CD4-positive, alpha-beta T cell (primary cell): Measurements from ENCODE around the gene MAP3K6. TPM values are rescaled to one million over a fixed set of nuclear protein-coding genes. Genes with fewer than 3 reads are reported as not detected.

Experiments
- ATAC-seq: fragments of 200-7000 bp; cut with Tn5 transposase; one replicate; pipeline ENCODE4 v1.10.0; 2022; ENCODE audit warnings: mild to moderate bottlenecking; ENCODE audit not compliant: poor library complexity
- CTCF ChIA-PET: fragments of 350-600 bp; sonication (Branson Sonifier 250); formaldehyde crosslinking; loops from one replicate; lab custom pipeline; 2021; ENCODE audit warnings: antibody characterized with exemption, inconsistent platforms; lab: Charles Lee
- POLR2A ChIA-PET: fragments of 350-600 bp; sonication (Branson Sonifier 250); formaldehyde crosslinking; loops from one replicate; lab custom pipeline; 2021; ENCODE audit warnings: antibody characterized with exemption, inconsistent platforms; lab: Charles Lee
- DNase-seq, 14 experiments: peaks; one replicate each; pipeline ENCODE4 v3.0.0-alpha.2; 2013 to 2020; ENCODE audit warnings: mixed read lengths in 2 of 14
- H3K27ac ChIP-seq, 2 donors: one replicate each; pipeline versions ENCODE4 v1.5.1 to v1.7.0; 2013; ENCODE audit warnings: low read length in 2 of 2, low read depth in 1 of 2, mild to moderate bottlenecking in 1 of 2
- H3K27me3 ChIP-seq, 2 experiments: 1 replicate in 1 of 2; 2 replicates in 1 of 2; pipeline versions ENCODE4 v1.6.1 to v1.7.0; 2013; ENCODE audit warnings: low read length in 2 of 2, control low read depth in 1 of 2, mild to moderate bottlenecking in 1 of 2, moderate library complexity in 1 of 2; ENCODE audit not compliant: insufficient read depth in 2 of 2, control insufficient read depth in 1 of 2
- H3K36me3 ChIP-seq: one replicate; pipeline ENCODE4 v1.6.1; 2013; ENCODE audit warnings: low read length, control low read depth; ENCODE audit not compliant: insufficient read depth
- H3K4me1 ChIP-seq: one replicate; pipeline ENCODE4 v1.6.1; 2013; ENCODE audit warnings: low read length, control low read depth; ENCODE audit not compliant: insufficient read depth
- H3K4me3 ChIP-seq: one replicate; pipeline ENCODE4 v1.5.1; 2013; ENCODE audit warnings: mild to moderate bottlenecking, low read length, moderate library complexity
- H3K9me3 ChIP-seq, 2 experiments: 1 replicate in 1 of 2; 2 replicates in 1 of 2; pipeline versions ENCODE4 v1.6.1 to v1.7.0; 2013; ENCODE audit warnings: low read length in 2 of 2, mild to moderate bottlenecking in 2 of 2, control low read depth in 1 of 2, moderate library complexity in 1 of 2; ENCODE audit not compliant: control insufficient read depth in 1 of 2, insufficient read depth in 1 of 2
- H3K27ac Mint-ChIP-seq: one replicate; pipeline ENCODE4 v1.8.0; 2020; ENCODE audit warnings: mixed read lengths
- H3K27me3 Mint-ChIP-seq: one replicate; pipeline ENCODE4 v1.8.0; 2021; ENCODE audit warnings: mixed read lengths
- H3K36me3 Mint-ChIP-seq: one replicate; pipeline ENCODE4 v1.8.0; 2021; ENCODE audit warnings: low read depth, mixed read lengths
- H3K4me1 Mint-ChIP-seq: one replicate; pipeline ENCODE4 v1.8.0; 2021; ENCODE audit warnings: low read depth, mixed read lengths
- H3K4me3 Mint-ChIP-seq: one replicate; pipeline ENCODE4 v1.8.0; 2020; ENCODE audit warnings: mild to moderate bottlenecking, mixed read lengths
- H3K9me3 Mint-ChIP-seq: one replicate; pipeline ENCODE4 v1.8.0; 2020; ENCODE audit warnings: mixed read lengths
- intact Hi-C, 2 experiments: fragments of 100-400 bp; cut with DNase I in 1 of 2; cut with micrococcal nuclease in 1 of 2; formaldehyde crosslinking; loops; one replicate each; pipeline versions ENCODE4 v1.15.1 to v1.9.0; 2023 to 2025; cut with DNase I, micrococcal nuclease
- total RNA-seq, 174 experiments: library from RNA in 2 of 174; stranded (reverse) in 2 of 174; gene quantifications; one replicate each; pipeline ENCODE4 v1.2.3 and lab custom pipeline; 2021 to 2026
- TF ChIP-seq, protein P1 (sequence below): fragments of 200-600 bp; IDR thresholded peaks from one replicate; pipeline ENCODE4 v1.8.0; 2022; ENCODE audit warnings: antibody characterized with exemption, mild to moderate bottlenecking

The MAP3K6 gene
- total RNA-seq, 2 experiments from 2014 or later: 8.5 to 8.8 TPM

DNA sequence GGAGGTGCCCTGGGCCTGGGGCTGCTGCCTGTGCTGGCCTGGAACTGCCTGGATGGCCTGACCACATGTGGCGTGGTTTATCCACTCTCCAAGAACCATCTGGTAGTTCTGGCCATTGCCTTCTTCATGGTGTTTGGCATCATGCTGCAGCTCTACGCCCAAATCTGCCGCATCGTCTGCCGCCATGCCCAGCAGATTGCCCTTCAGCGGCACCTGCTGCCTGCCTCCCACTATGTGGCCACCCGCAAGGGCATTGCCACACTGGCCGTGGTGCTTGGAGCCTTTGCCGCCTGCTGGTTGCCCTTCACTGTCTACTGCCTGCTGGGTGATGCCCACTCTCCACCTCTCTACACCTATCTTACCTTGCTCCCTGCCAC lies 27.5 kb upstream of the MAP3K6 start:
- ChIA-PET CTCF (interaction anchor here (0.6 to 5.8 kb wide), 9 partner anchors 37 to 268 kb away, joined by 3 to 125 read pairs (median 6); partner anchors contain the start of gene SYTL1), POLR2A (interaction anchor here (0.6 to 1.7 kb wide), 2 partner anchors 25 to 94 kb away, joined by 3 to 12 read pairs; no protein-coding TSS in a partner anchor)
- Histone ChIP-seq H3K27ac (no peak overlapping the region), H3K27me3 (no peaks in the 10 kb centered on the region), H3K36me3 (no peaks in the 10 kb centered on the region), H3K4me1 (peaks cover 30% of the 10 kb centered on the region), H3K9me3 (no peaks in the 10 kb centered on the region), H3K4me3 (no peak overlapping the region)
- Mint-ChIP-seq H3K9me3 (no peaks in the 10 kb centered on the region), H3K4me3 (no peak overlapping the region), H3K27ac (peak overlapping the region; percentile 1), H3K27me3 (no peaks in the 10 kb centered on the region), H3K4me1 (peaks cover 23% of the 10 kb centered on the region), H3K36me3 (no peaks in the 10 kb centered on the region)
- intact Hi-C loops: loop anchor here (2.0 to 5.0 kb wide), 3 partner anchors 61 to 292 kb away; no protein-coding TSS in a partner anchor
- DNase-seq: peak in 1 of 14 experiments; percentile 37
- ATAC-seq: no peak
- TF ChIP-seq, protein P1, sequence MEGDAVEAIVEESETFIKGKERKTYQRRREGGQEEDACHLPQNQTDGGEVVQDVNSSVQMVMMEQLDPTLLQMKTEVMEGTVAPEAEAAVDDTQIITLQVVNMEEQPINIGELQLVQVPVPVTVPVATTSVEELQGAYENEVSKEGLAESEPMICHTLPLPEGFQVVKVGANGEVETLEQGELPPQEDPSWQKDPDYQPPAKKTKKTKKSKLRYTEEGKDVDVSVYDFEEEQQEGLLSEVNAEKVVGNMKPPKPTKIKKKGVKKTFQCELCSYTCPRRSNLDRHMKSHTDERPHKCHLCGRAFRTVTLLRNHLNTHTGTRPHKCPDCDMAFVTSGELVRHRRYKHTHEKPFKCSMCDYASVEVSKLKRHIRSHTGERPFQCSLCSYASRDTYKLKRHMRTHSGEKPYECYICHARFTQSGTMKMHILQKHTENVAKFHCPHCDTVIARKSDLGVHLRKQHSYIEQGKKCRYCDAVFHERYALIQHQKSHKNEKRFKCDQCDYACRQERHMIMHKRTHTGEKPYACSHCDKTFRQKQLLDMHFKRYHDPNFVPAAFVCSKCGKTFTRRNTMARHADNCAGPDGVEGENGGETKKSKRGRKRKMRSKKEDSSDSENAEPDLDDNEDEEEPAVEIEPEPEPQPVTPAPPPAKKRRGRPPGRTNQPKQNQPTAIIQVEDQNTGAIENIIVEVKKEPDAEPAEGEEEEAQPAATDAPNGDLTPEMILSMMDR: no peak

DNA sequence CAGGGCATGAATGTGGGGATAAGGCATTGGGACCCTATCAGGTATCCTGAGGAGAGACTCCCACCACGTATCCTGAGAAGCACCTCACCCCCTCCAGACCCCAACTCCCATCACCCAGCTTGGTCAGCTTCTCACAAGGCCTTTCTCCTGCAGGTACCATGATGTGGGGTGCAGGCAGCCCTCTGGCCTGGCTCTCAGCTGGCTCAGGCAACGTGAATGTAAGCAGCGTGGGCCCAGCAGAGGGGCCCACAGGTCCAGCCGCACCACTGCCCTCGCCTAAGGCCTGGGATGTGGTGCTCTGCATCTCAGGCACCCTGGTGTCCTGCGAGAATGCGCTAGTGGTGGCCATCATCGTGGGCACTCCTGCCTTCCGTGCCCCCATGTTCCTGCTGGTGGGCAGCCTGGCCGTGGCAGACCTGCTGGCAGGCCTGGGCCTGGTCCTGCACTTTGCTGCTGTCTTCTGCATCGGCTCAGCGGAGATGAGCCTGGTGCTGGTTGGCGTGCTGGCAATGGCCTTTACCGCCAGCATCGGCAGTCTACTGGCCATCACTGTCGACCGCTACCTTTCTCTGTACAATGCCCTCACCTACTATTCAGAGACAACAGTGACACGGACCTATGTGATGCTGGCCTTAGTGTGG lies 27.0 kb upstream of the MAP3K6 start:
- TF ChIP-seq, protein P1: no peak
- H3K9me3 Mint-ChIP-seq: no peaks in the 10 kb centered on the region
- no peak overlapping the region for H3K27ac Mint-ChIP-seq
- H3K4me3 Mint-ChIP-seq: no peak overlapping the region
- no peak overlapping the region for H3K4me3 ChIP-seq
- ATAC-seq: no peak
- no peaks in the 10 kb centered on the region for H3K9me3 ChIP-seq
- POLR2A ChIA-PET: no interaction called here
- peaks cover 30% of the 10 kb centered on the region for H3K4me1 ChIP-seq
- H3K4me1 Mint-ChIP-seq: peaks cover 23% of the 10 kb centered on the region
- no peaks in the 10 kb centered on the region for H3K36me3 ChIP-seq
- H3K27ac ChIP-seq: no peak overlapping the region
- CTCF ChIA-PET: interaction anchor here (1.4 to 5.8 kb wide), 3 partner anchors 37 to 94 kb away, joined by 4 to 125 read pairs (median 18); no protein-coding TSS in a partner anchor
- H3K36me3 Mint-ChIP-seq: no peaks in the 10 kb centered on the region
- intact Hi-C loops: loop anchor here (2.0 to 5.0 kb wide), 5 partner anchors 29 to 291 kb away; no protein-coding TSS in a partner anchor
- peak in 2 of 14 experiments; percentile 17 to 39 for DNase-seq
- H3K27me3 ChIP-seq: no peaks in the 10 kb centered on the region
- no peaks in the 10 kb centered on the region for H3K27me3 Mint-ChIP-seq

DNA sequence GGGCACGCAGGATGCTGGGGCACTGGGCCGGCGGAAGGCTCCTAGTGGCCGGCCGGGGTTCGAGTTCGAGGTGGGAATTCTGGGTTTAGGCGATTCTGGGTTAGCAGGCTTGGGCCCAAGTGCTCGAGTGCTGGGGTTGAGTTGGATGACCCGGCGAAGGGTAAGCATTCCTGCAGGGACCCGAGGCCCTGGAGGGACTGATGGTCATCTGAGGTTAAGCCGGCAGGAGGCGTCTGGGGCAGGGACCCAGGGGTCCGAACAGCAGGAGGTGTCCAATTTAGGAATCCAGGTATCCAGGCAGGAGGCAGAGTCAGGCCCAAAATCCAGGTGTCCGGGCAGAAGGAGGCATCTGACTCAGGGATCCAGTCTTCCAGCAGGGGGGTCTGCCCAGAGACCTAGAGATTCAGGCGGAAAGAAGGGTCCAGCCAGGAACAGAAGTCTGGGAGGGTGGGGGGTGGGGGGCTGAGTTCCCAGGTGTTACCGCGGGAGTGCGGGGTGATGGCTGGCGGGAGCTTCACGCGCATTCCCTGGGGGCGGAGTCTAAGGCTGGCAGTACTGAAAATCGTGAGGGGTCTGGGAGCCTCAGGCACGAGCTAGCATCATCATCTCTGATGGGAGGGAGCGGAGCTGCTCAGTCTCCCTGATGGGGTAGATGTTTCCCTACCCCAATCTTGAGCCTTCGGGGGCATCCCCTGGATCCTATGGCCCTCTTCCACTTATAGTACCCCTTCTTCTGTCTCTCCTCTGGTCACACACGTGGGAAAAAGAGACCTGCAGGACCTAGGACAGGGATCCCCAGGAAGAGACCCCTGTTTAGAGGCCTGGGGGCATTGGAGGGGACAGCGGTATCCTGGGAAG lies 26.2 kb upstream of the MAP3K6 start:
- Mint-ChIP-seq H3K36me3 (no peaks in the 10 kb centered on the region), H3K27me3 (peaks cover 3% of the 10 kb centered on the region), H3K4me1 (peaks cover 26% of the 10 kb centered on the region), H3K27ac (no peak overlapping the region), H3K9me3 (no peaks in the 10 kb centered on the region), H3K4me3 (peak overlapping the region; percentile 51)
- intact Hi-C loops: loop anchor here (1.0 to 5.0 kb wide), 6 partner anchors 28 to 291 kb away; no protein-coding TSS in a partner anchor
- Histone ChIP-seq H3K27me3 (no peaks in the 10 kb centered on the region), H3K4me3 (peak overlapping the region; percentile 45), H3K27ac (no peak overlapping the region), H3K9me3 (no peaks in the 10 kb centered on the region), H3K36me3 (no peaks in the 10 kb centered on the region), H3K4me1 (peaks cover 36% of the 10 kb centered on the region)
- ChIA-PET CTCF (interaction anchor here (1.4 kb wide), 1 partner anchor 60 kb away, joined by 4 read pairs; no protein-coding TSS in a partner anchor), POLR2A (no interaction called here)
- TF ChIP-seq, protein P1: no peak
- DNase-seq (peak in 2 of 14 experiments; percentile 34 to 55), ATAC-seq (no peak)
